Endothelial cell of umbilical vein (primary cell): ENCODE measurements around the gene LYZL4. TPM values are rescaled to one million over a fixed set of nuclear protein-coding genes. Genes with fewer than 3 reads are reported as not detected.

Source experiments
- BruUV-seq: library from RNA; stranded (reverse); fragments of 400-500 nt; replicated peaks from 2 replicates; lab custom pipeline; 2021; lab: Mats Ljungman, UMichigan
- CTCF ChIA-PET: fragments of 300-600, 350-600 bp; sonication (Branson Sonifier 250); formaldehyde crosslinking; loops from one replicate; lab custom pipeline; 2021; ENCODE audit warnings: antibody characterized with exemption, inconsistent platforms; lab: Charles Lee
- POLR2A ChIA-PET: fragments of 300-600, 350-600 bp; sonication (Branson Sonifier 250); formaldehyde crosslinking; loops from one replicate; lab custom pipeline; 2021; ENCODE audit warnings: antibody characterized with exemption, inconsistent platforms; lab: Charles Lee
- DNase-seq: peaks from one replicate; pipeline ENCODE4 v3.0.0-alpha.2; 2011; ENCODE audit warnings: low read depth, low spot score
- FAIRE-seq: peaks from 2 replicates; lab custom pipeline; 2011; peaks lifted over from hg19 to GRCh38; lab: Jason Lieb, UNC
- H2AFZ ChIP-seq: 2 replicates; pipeline ENCODE4 v1.6.0; 2012; ENCODE audit warnings: low read depth, low read length, control low read depth, inconsistent platforms
- H3K27ac ChIP-seq: 2 replicates; pipeline ENCODE4 v1.5.1; 2011; ENCODE audit warnings: low read depth, mild to moderate bottlenecking, control low read depth, low read length, moderate library complexity; ENCODE audit not compliant: insufficient read depth
- H3K27me3 ChIP-seq, 2 experiments: 2 replicates each; pipeline versions ENCODE4 v1.6.0 to v1.6.1; 2011; ENCODE audit warnings: low read length in 2 of 2, mixed read lengths in 1 of 2; ENCODE audit not compliant: control insufficient read depth in 2 of 2, insufficient read depth in 2 of 2
- H3K36me3 ChIP-seq, 2 experiments: 2 replicates in 1 of 2; 3 replicates in 1 of 2; pipeline ENCODE4 v1.5.1; 2011; ENCODE audit warnings: low read length in 2 of 2, mild to moderate bottlenecking in 1 of 2, moderate library complexity in 1 of 2; ENCODE audit not compliant: control insufficient read depth in 2 of 2, insufficient read depth in 2 of 2; ENCODE audit errors: extremely low read depth in 1 of 2
- H3K4me1 ChIP-seq: 3 replicates; pipeline ENCODE4 v1.5.1; 2011; ENCODE audit warnings: mild to moderate bottlenecking, low read length; ENCODE audit not compliant: control insufficient read depth, insufficient read depth; ENCODE audit errors: extremely low read depth
- H3K4me2 ChIP-seq: 2 replicates; pipeline ENCODE4 v1.6.1; 2011; ENCODE audit warnings: low read length, control low read depth, mixed read lengths; ENCODE audit not compliant: insufficient read depth
- H3K4me3 ChIP-seq, 3 experiments: fragments of 200-600 bp in 1 of 3; sonication (generic), shearing (Covaris generic) in 1 of 3; replicated peaks in 1 of 3; 2 replicates each; pipeline ENCODE4 v1.5.1; 2011 to 2016; ENCODE audit warnings: control low read depth in 3 of 3, low read length in 3 of 3, mild to moderate bottlenecking in 2 of 3, inconsistent platforms in 1 of 3, low read depth in 1 of 3, moderate library complexity in 1 of 3; ENCODE audit not compliant: insufficient read depth in 1 of 3
- H3K79me2 ChIP-seq: 2 replicates; pipeline ENCODE4 v1.6.0; 2012; ENCODE audit warnings: low read length, inconsistent platforms; ENCODE audit not compliant: control insufficient read depth, insufficient read depth
- H3K9ac ChIP-seq: replicated peaks from 2 replicates; pipeline ENCODE3; 2011; ENCODE audit warnings: low read length, control low read depth; ENCODE audit not compliant: insufficient read depth; ENCODE audit errors: extremely low read depth
- H3K9me1 ChIP-seq: replicated peaks from 3 replicates; pipeline ENCODE4 v1.6.0; 2011; ENCODE audit warnings: mild to moderate bottlenecking, low read length; ENCODE audit not compliant: control insufficient read depth, insufficient read depth; ENCODE audit errors: extremely low read depth
- H3K9me3 ChIP-seq: replicated peaks from 2 replicates; pipeline ENCODE4 v1.5.1; 2012; ENCODE audit warnings: low read length, inconsistent platforms; ENCODE audit not compliant: control insufficient read depth, insufficient read depth
- H4K20me1 ChIP-seq: replicated peaks from 2 replicates; pipeline ENCODE3; 2011; ENCODE audit warnings: mild to moderate bottlenecking, low read length; ENCODE audit not compliant: control insufficient read depth, insufficient read depth; ENCODE audit errors: extremely low read depth
- EZH2 ChIP-seq: IDR thresholded peaks from 2 replicates; pipeline ENCODE4 v1.6.1; 2012; ENCODE audit warnings: borderline replicate concordance, low read depth, mild to moderate bottlenecking, moderate library complexity, low read length, inconsistent platforms; ENCODE audit not compliant: severe bottlenecking
- FOS ChIP-seq: IDR thresholded peaks from 2 replicates; pipeline ENCODE4 v1.6.1; 2011; ENCODE audit warnings: mild to moderate bottlenecking, low read length, moderate library complexity, borderline replicate concordance; ENCODE audit not compliant: insufficient read depth
- GATA2 ChIP-seq: IDR thresholded peaks from 2 replicates; pipeline ENCODE4 v1.7.0; 2011; ENCODE audit warnings: low read depth, mild to moderate bottlenecking, moderate library complexity, mixed read lengths, low read length; ENCODE audit not compliant: insufficient read length, insufficient read depth
- JUN ChIP-seq: IDR thresholded peaks from 2 replicates; pipeline ENCODE4 v1.6.1; 2011; ENCODE audit warnings: borderline replicate concordance, low read depth; ENCODE audit not compliant: insufficient read length, insufficient read depth
- MAX ChIP-seq: IDR thresholded peaks from 2 replicates; pipeline ENCODE4 v1.6.1; 2011; ENCODE audit not compliant: insufficient read depth, insufficient read length
- MYC ChIP-seq: IDR thresholded peaks from one replicate; pipeline ENCODE4 v1.6.1; 2011; ENCODE audit warnings: mild to moderate bottlenecking, low read depth, low read length
- POLR2A ChIP-seq: IDR thresholded peaks from 2 replicates; pipeline ENCODE4 v1.6.1; 2012; ENCODE audit warnings: low read depth, mild to moderate bottlenecking, control low read depth, low read length
- POLR2AphosphoS5 ChIP-seq: IDR thresholded peaks from 2 replicates; pipeline ENCODE4 v1.6.1; 2012; ENCODE audit warnings: low read depth, mild to moderate bottlenecking, control low read depth, low read length, moderate library complexity; ENCODE audit not compliant: insufficient read depth
- dilution Hi-C: fragments of 300-500 bp; cut with MboI; formaldehyde crosslinking; loops from one replicate; pipeline ENCODE4 v1.15.0; 2019; ENCODE audit warnings: low sequenced_read_pairs; ENCODE audit not compliant: extremely low pct_ligation_motif_present
- intact Hi-C: fragments of 100-400 bp; cut with micrococcal nuclease; formaldehyde crosslinking; loops from one replicate; pipeline ENCODE4 v1.10.0; 2022
- polyA plus RNA-seq, 4 experiments: library from polyadenylated mRNA; depleted of rRNA in 3 of 4; stranded (reverse) in 3 of 4; unstranded in 1 of 4; fragments of >200 nt; gene quantifications; 2 replicates each; pipeline versions ENCODE4 v1.2.1 to v1.2.3, GENCODE V29; 2011 to 2012; ENCODE audit warnings: missing spikeins in 1 of 4
- total RNA-seq: library from RNA; stranded (reverse); gene quantifications from 2 replicates; pipeline ENCODE4 v1.2.3, GENCODE V29; 2021
- TF ChIP-seq, protein P1 (sequence below), 2 donors: IDR thresholded peaks; 1 replicate in 1 of 2; 2 replicates in 1 of 2; pipeline ENCODE4 v1.5.1; 2011; ENCODE audit warnings: low read length in 2 of 2, mild to moderate bottlenecking in 2 of 2, moderate library complexity in 2 of 2, control low read depth in 1 of 2, inconsistent platforms in 1 of 2, low read depth in 1 of 2; ENCODE audit not compliant: insufficient read depth in 1 of 2; ENCODE audit errors: extremely low read depth in 1 of 2

LYZL4 gene
- total and polyA plus RNA-seq, 2 donors (not counting 3 experiments of a cell fraction or from before 2014, with no cell fraction given): 0.41 TPM; not detected in 1

DNA sequence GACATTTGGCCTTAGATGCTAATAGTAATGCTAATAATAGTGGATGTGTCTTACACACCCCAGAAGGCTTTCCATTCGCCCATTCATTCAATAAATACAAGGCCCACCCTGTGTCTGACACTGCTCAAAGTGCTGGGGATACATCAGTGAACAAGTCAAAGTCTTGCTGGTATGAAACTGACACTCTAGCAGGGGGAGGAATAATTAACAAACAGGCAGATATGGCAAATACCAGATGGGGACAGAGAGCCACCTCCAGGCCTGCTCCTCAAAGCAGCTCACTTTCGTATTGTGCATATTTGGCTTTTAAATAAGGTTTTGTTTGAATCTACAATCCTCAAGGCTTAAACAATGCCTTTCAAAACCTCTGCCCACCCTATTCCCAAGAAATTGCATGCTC is 28.3 kb upstream of the LYZL4 start:
- intact Hi-C loops (no loop called here), dilution Hi-C loops (no loop called here)
- H3K4me2 ChIP-seq: no peak overlapping the region
- ChIA-PET POLR2A (no interaction called here), CTCF (interaction anchor here (3.8 kb wide), 1 partner anchor 191 kb away, joined by 22 read pairs; no protein-coding TSS in a partner anchor)
- no peaks in the 10 kb centered on the region for H3K4me1 ChIP-seq
- no peak overlapping the region for H3K27ac ChIP-seq
- H3K9me3 ChIP-seq: no peaks in the 10 kb centered on the region
- H4K20me1 ChIP-seq: no peaks in the 10 kb centered on the region
- H3K36me3 ChIP-seq: no peaks in the 10 kb centered on the region
- no peak for DNase-seq
- H3K27me3 ChIP-seq: no peaks in the 10 kb centered on the region
- H3K4me3 ChIP-seq: no peak overlapping the region
- FAIRE-seq: no peak
- no peak for TF ChIP-seq GATA2
- no peak for TF ChIP-seq POLR2A
- TF ChIP-seq JUN: no peak
- TF ChIP-seq POLR2AphosphoS5: no peak
- no peak for TF ChIP-seq FOS
- no peak for TF ChIP-seq MYC
- TF ChIP-seq MAX: no peak
- TF ChIP-seq EZH2: no peak
- TF ChIP-seq, protein P1, sequence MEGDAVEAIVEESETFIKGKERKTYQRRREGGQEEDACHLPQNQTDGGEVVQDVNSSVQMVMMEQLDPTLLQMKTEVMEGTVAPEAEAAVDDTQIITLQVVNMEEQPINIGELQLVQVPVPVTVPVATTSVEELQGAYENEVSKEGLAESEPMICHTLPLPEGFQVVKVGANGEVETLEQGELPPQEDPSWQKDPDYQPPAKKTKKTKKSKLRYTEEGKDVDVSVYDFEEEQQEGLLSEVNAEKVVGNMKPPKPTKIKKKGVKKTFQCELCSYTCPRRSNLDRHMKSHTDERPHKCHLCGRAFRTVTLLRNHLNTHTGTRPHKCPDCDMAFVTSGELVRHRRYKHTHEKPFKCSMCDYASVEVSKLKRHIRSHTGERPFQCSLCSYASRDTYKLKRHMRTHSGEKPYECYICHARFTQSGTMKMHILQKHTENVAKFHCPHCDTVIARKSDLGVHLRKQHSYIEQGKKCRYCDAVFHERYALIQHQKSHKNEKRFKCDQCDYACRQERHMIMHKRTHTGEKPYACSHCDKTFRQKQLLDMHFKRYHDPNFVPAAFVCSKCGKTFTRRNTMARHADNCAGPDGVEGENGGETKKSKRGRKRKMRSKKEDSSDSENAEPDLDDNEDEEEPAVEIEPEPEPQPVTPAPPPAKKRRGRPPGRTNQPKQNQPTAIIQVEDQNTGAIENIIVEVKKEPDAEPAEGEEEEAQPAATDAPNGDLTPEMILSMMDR (IDR thresholded peaks at IDR 0.05; ENCODE audit: extremely low read depth in 1 of 2, insufficient read depth in 1 of 2, low read depth in 1 of 2, low read length in 2 of 2): no peak
- BruUV-seq: no TSS peak
- no peak overlapping the region for H2AFZ ChIP-seq
- no peaks in the 10 kb centered on the region for H3K79me2 ChIP-seq
- H3K9me1 ChIP-seq: no peaks in the 10 kb centered on the region
- H3K9ac ChIP-seq: no peak overlapping the region
